ENCODE results near the gene ARMH3.
A peak's percentile ranks its signal among the peaks of the same experiment; 100 is the strongest.

The ARMH3 gene

GRCh38 chr10:101895781-101896180, 160.2 kb downstream of the ARMH3 start:
- no peak for DNase-seq (ENCODE audit: low spot score)

DNA sequence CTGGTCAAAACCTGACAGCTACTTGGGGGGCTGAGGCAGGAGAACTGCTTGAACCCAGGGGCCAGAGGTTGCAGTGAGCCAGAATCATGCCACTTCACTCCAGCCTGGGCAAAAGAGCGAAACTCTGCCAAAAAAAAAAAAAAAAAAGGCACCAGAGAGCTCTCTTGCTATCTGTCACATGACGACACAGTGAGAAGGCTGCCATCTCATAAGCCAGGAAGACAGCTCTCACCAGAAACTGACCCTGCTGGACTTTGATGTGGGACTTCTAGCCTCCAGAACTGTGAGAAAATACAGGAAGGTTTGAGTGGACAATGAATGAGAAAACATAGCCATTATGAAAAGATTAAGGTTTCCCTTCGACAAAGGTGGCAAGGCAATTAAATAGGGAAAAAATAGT, 161.2 kb downstream of the ARMH3 start:
- no peak for DNase-seq (ENCODE audit: low spot score)

- no peak for DNase-seq (ENCODE audit: low spot score)
These were observed 161.7 kb downstream of the ARMH3 start for GRCh38 chr10:101894266-101894665.

- DNase-seq (ENCODE audit: low spot score) = no peak
These were observed 162.4 kb downstream of the ARMH3 start for GRCh38 chr10:101893510-101894120.

DNA sequence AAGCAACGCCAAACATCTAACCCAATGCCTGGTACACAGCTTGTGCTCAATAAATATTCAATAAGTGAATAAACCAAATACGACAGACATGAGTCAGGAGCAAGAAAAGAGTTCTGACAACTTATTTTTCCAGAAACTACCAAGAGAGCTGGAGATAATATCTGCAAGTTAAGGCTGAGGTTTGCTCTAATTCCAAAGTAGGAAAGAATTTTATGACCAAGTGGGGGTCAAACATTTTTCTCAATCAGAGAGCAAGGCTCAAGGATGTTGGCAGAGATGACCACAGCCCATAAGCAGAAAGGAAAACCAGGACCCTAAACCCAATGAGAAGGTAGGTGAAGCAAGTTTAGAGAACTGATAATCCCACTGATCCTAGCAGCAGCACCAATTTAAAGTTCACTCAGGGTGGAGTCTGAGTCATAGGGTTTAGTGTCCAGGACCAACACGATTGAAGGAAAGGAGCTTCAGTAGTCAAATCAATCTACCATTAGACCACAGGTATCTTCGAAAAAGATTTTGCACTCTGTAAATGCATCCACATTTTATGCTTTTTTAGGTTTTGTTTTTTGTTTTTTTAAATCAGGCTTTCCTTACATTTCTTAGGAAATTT, 163.1 kb downstream of the ARMH3 start:
- DNase-seq (ENCODE audit: low spot score) = no peak

DNA sequence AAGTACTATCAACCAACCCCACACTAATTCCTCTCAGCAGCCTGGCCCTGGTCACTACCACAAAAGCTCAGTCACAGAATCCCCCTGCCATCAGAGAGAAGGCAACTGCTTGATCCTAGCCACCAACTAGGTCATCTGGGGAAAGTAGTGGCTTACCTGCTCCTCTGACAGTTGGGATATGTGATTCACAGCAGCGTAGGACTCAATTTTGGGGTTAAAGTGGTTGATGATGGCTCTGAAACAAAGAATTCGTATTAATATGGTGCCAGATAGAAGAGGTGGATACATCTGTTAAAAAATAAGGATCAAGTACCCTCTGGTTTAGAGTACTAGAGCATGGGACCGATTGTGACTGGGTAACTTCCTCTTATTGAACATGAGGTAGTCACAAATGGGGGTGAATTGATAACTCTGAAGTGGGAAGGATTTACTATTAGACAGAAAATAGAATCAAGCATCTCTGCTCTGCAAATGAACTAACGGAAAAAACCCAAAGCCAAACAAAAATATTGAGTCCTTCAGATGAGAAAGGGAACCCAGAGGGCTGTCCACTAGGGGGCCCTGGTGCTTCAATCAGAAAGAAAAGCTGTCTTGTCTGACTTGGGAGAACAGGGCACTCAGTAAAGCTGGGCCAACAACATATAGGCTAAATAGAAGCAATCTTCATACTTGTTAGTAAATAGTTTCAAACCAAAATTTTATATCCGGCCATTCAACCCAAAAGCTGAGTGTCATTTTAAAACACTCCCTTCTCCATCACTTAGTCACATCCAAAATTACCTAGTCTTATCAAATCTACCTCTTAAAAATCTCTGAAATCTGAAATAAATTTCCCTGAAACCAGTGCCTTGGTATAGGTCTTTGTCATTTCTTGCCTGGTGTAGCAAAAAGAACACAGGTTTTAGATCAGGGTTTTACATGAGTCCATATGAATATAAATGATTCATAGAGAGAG, 166.4 kb downstream of the ARMH3 start:
- peak; percentile 90 for DNase-seq (ENCODE audit: low spot score)

- peak; percentile 76 for DNase-seq (ENCODE audit: low spot score)
These were observed 167.6 kb downstream of the ARMH3 start for GRCh38 chr10:101888251-101888949.

- DNase-seq (ENCODE audit: low spot score) = no peak
These were observed 168.2 kb downstream of the ARMH3 start for GRCh38 chr10:101887775-101888174.

- no peak for DNase-seq (ENCODE audit: low spot score)
These were observed 169.3 kb downstream of the ARMH3 start for GRCh38 chr10:101886521-101887312.

DNA sequence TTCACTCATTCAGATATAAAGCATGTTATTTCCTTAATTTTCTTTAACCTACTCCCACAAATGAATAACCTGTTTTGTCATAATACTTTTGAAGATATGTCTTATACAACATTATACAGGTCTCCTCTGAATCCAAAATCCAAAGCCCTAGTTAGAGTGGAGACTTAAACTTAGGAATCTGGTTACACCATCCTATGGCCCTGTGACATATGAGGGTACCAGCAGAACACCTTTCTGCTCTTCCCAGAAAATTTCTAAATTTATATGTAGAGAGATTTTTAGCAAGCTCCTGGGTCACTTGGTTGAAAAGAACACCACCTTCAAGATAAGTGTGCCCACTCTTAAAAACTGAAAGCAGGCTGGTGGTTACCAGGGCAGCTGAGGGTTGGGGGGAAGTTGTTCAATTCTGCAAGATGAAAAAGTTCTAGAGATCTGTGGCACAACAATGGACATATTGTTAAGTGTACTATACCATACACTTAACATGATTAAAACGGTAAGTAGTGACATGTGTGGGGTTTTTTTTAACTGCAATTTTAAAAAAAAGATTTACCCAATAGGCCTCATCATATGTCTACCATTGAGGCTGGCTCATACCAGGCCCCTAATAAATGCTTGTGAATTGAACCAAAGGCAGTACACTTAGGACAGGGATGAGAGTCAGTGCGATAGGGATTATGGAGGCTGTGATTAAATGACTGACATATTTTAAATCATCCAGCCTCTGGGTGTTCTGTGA, 174.8 kb downstream of the ARMH3 start:
- DNase-seq (ENCODE audit: low spot score) = no peak

DNA sequence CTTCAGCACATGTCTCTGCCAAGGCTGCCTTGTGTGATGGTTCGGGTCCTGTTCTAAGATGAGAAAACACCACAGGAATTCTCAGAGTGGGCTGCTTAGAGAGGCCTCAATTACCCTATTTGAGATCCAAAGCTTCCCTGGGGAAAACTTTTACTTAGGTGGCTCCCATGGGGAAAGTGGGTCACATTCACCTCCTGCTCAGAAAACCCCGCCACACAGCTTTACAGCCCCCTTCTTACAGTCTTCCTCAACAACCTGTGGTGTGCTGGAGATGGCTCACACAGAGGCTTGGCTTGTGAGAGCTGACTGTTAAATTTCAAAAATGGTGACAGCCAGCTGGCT, 175.8 kb downstream of the ARMH3 start:
- DNase-seq (ENCODE audit: low spot score) = no peak

- DNase-seq (ENCODE audit: low spot score) = peak; percentile 86
These were observed 176.3 kb downstream of the ARMH3 start for GRCh38 chr10:101879456-101880231.

- DNase-seq (ENCODE audit: low spot score) = no peak
These were observed 177.1 kb downstream of the ARMH3 start for GRCh38 chr10:101878869-101879268.

DNA sequence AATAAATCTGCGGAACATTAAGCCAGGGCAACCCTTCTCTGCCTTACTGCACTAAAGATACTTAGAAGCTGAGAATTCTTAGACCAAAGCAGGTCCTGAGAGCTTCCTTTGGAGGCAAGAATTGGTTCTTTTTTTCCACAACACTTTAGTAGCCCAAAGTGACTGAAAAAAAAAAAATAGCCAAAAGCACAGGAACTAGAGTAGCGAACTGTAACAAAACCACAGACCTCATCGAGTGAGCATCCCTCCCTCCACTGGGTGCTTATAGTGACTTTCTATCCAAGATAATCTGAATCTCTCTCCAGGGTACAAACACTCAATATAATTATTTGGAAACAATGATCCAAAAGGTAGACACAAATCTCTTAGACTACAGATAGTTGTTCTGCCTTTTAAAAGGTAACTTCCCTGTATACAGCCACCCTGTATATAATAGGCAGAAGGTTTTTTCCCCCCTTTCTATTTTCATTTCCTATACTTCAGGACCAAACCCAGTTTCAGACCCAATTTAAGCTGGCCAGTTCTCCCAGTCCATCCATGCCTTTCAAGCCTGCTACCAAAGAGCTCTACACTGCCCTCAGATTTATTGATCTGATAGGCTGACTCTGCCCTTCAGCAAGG, 180.8 kb downstream of the ARMH3 start:
- no peak for DNase-seq (ENCODE audit: low spot score)

DNA sequence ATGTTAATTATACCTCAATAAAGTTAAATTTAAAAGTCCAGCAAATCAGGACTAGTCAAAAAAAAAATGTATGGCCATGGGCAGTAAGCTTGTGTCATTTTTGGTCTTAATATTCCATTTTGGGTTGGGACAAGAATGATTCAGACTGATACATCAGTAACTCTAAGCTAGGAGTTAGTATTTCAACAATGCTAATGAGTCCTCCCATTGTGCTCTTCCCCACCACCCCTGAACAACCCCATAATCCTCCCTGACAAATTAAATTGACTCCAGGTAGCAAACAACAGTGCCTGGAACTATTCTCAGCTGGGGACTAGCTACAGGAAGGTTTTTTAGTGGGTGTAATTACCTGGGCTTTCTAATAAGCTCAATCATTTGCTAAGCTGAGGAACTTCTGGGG, 181.7 kb downstream of the ARMH3 start:
- no peak for DNase-seq (ENCODE audit: low spot score)

DNA sequence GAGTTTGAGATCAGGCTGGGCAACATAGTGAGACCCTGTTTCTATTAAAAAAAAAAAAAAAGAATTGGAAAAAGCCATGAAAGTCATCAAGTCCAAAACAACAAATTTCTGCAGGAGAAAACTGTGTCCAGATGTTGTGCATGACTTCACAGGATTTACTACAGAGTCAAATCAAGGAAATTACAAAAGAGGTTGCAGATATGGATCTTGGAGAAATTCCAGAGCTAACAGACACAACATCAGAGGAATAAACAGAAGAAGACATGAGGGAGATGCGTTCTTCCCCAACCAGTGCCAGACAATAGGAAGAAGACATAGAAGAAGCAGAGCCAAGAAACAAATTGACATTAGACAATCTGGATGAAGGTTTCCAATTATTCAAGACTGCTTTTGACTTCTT, 188.0 kb downstream of the ARMH3 start:
- no peak for DNase-seq (ENCODE audit: low spot score)

GRCh38 chr10:101859530-101859929, 196.4 kb downstream of the ARMH3 start:
- no peak for DNase-seq (ENCODE audit: low spot score)

- no peak for DNase-seq (ENCODE audit: low spot score)
These were observed 197.1 kb downstream of the ARMH3 start for GRCh38 chr10:101858723-101859500.

All from pons (tissue), 1 donor.